HG03558 (cell line): ENCODE data around the gene C17orf100.
"Not testable (repeated sequence)": the region's sequence is repeated elsewhere in the genome, so short reads cannot be mapped to it uniquely, and the experiment has no call there.

Experiments used
- ATAC-seq: cut with Tn5 transposase; IDR thresholded peaks from one replicate; pipeline ENCODE4 v1.9.1; 2021; ENCODE audit warnings: moderate number of reproducible peaks; ENCODE audit not compliant: unreplicated experiment; ENCODE audit errors: extremely low read depth

The C17orf100 gene

GRCh38 chr17:6686026-6686425, 34.5 kb downstream of the C17orf100 start:
- ATAC-seq = no peak

- ATAC-seq = no peak
These were observed 37.4 kb downstream of the C17orf100 start for GRCh38 chr17:6688944-6689343.

GRCh38 chr17:6690641-6691040, 39.1 kb downstream of the C17orf100 start:
- no peak for ATAC-seq

- ATAC-seq = no peak
These were observed 40.0 kb downstream of the C17orf100 start for GRCh38 chr17:6691546-6691945.

GRCh38 chr17:6691958-6692357, 40.4 kb downstream of the C17orf100 start:
- not testable (repeated sequence) for ATAC-seq

- ATAC-seq = no peak
These were observed 43.5 kb downstream of the C17orf100 start for GRCh38 chr17:6695051-6695450.

GRCh38 chr17:6695565-6695964, 44.0 kb downstream of the C17orf100 start:
- no peak for ATAC-seq

GRCh38 chr17:6696906-6697305, 45.3 kb downstream of the C17orf100 start:
- ATAC-seq = no peak

- no peak for ATAC-seq
These were observed 46.4 kb downstream of the C17orf100 start for GRCh38 chr17:6698004-6698403.

- no peak for ATAC-seq
These were observed 48.7 kb downstream of the C17orf100 start for GRCh38 chr17:6699997-6700947.

- no peak for ATAC-seq
These were observed 49.4 kb downstream of the C17orf100 start for GRCh38 chr17:6700948-6701307.

- ATAC-seq = no peak
These were observed 50.2 kb downstream of the C17orf100 start for GRCh38 chr17:6701719-6702118.

GRCh38 chr17:6702567-6703215, 51.1 kb downstream of the C17orf100 start:
- ATAC-seq = no peak
